ENCODE results near the gene CD7. TPM values are rescaled to one million over a fixed set of nuclear protein-coding genes. Genes with fewer than 3 reads are reported as not detected.
A peak's percentile ranks its signal among the peaks of the same experiment; 100 is the strongest.

The CD7 gene
- total RNA-seq, 1 donor from 2014 or later, result 0.46 TPM

DNA sequence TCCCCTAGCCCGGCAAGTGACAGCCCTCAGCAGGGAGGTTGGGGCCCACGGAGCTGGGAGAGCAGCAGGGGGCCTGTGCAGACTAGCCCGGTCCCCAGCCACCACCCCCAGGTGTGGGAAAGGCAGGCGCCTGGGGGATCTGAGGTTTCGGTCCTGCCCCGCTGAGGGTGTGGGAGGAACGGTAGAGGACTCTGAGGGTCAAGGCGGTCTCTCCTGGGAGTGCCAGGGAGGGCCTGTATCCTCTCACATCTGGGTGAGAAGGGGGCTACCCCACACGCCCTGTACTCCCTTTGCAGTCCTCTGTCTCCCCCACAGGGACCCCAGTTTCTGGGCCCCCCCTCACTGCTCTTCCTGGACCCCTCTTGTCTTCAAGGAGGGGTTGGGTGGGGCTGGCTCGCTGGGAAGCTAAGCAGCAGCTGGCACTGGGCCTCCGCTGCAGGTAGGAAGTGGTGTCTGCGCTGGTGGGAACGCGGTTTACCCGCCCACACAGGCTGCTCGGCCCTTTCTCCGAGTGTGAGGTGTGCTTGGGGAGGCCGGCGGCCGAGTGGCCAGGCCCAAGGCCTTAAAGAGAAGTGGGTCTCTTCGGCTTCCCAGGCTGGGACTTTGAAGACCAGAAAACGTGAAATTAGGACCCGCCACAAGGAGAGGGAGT is 15.4 kb downstream of the CD7 start:
- no peaks in the 10 kb centered on the region for H3K36me3 Mint-ChIP-seq (ENCODE audit: insufficient read depth)
- H3K4me1 Mint-ChIP-seq (ENCODE audit: low read depth), result peaks cover 11% of the 10 kb centered on the region
- DNase-seq (ENCODE audit: low spot score, unreplicated experiment), result no peak
- TF ChIP-seq, protein P1, sequence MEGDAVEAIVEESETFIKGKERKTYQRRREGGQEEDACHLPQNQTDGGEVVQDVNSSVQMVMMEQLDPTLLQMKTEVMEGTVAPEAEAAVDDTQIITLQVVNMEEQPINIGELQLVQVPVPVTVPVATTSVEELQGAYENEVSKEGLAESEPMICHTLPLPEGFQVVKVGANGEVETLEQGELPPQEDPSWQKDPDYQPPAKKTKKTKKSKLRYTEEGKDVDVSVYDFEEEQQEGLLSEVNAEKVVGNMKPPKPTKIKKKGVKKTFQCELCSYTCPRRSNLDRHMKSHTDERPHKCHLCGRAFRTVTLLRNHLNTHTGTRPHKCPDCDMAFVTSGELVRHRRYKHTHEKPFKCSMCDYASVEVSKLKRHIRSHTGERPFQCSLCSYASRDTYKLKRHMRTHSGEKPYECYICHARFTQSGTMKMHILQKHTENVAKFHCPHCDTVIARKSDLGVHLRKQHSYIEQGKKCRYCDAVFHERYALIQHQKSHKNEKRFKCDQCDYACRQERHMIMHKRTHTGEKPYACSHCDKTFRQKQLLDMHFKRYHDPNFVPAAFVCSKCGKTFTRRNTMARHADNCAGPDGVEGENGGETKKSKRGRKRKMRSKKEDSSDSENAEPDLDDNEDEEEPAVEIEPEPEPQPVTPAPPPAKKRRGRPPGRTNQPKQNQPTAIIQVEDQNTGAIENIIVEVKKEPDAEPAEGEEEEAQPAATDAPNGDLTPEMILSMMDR (IDR thresholded peaks at IDR 0.05; ENCODE audit: unreplicated experiment), result no peak
- H3K27me3 Mint-ChIP-seq, result peaks cover 5% of the 10 kb centered on the region
- H3K4me3 Mint-ChIP-seq (ENCODE audit: low read depth), result no peak overlapping the region
- H3K9me3 Mint-ChIP-seq (ENCODE audit: low read depth), result no peaks in the 10 kb centered on the region
- H3K27ac Mint-ChIP-seq, result no peak overlapping the region

DNA sequence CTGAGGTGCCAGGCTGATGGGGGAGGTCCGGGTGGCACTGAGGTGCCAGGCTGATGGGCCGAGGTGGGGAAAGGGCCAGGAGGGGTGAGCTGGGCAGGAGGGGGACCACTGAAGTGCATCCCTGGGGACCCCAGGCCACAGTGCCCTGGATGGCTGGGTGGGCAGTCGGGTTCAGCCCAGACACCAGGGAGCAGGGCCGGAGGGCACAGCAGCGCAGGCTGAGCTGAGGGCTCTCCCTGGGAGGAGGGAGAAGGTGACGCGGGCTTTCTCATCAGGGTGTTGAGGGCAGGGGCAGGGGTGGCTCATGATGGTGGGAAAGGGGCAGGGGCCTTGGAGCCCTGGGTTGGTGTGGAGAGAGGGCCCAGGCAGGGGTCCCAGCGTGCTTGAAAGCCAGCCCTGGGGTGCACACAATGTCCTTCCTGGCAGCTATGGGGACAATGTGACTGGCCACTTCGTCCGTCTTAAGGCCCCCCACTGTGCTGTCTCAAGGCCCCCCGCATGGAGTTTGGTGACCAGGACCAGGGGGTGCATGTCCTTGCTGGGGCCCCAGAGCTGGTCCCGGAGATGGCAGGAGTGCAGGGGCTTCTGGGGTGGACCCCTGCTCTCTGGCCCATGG is 16.0 kb downstream of the CD7 start:
- no peaks in the 10 kb centered on the region for H3K9me3 Mint-ChIP-seq (ENCODE audit: low read depth)
- TF ChIP-seq, protein P1 (IDR thresholded peaks at IDR 0.05; ENCODE audit: unreplicated experiment), result no peak
- peaks cover 5% of the 10 kb centered on the region for H3K27me3 Mint-ChIP-seq
- peaks cover 12% of the 10 kb centered on the region for H3K4me1 Mint-ChIP-seq (ENCODE audit: low read depth)
- no peak overlapping the region for H3K27ac Mint-ChIP-seq
- no peak for DNase-seq (ENCODE audit: low spot score, unreplicated experiment)
- no peaks in the 10 kb centered on the region for H3K36me3 Mint-ChIP-seq (ENCODE audit: insufficient read depth)
- H3K4me3 Mint-ChIP-seq (ENCODE audit: low read depth), result no peak overlapping the region

DNA sequence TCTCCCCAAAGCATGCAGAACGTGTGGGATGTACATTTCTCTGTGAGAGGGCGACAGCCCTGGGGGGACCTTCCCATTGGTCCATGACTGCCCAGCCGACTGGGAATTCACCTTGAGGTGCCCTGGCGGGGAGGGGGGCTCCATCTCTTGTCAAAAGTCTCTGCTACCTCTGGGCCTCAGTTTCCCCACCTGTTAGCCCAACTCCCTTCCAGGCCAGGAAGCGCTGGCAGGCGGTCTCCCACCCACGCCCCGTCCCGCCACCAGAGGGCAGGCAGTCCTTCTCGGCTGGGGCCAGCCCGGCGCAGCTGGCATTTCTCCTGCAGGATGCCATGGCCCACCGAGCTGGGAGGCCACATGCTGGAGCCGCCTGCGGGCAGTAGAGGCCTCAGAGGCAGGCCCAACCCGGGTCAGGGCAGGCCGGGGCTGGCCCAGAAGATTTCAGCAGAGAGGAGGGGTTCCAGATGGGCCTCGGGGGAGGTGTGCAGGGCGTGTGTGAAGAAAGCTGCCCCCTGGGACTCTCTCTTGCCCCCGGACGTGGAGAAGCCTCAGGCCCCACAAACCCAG is 16.6 kb downstream of the CD7 start:
- peak; percentile 45 for DNase-seq (ENCODE audit: low spot score, unreplicated experiment)
- H3K27ac Mint-ChIP-seq, result no peak overlapping the region
- TF ChIP-seq, protein P1 (IDR thresholded peaks at IDR 0.05; ENCODE audit: unreplicated experiment), result peak; percentile 64
- H3K4me1 Mint-ChIP-seq (ENCODE audit: low read depth), result peaks cover 13% of the 10 kb centered on the region
- H3K27me3 Mint-ChIP-seq, result peaks cover 5% of the 10 kb centered on the region
- no peaks in the 10 kb centered on the region for H3K9me3 Mint-ChIP-seq (ENCODE audit: low read depth)
- H3K4me3 Mint-ChIP-seq (ENCODE audit: low read depth), result no peak overlapping the region
- no peaks in the 10 kb centered on the region for H3K36me3 Mint-ChIP-seq (ENCODE audit: insufficient read depth)

DNA sequence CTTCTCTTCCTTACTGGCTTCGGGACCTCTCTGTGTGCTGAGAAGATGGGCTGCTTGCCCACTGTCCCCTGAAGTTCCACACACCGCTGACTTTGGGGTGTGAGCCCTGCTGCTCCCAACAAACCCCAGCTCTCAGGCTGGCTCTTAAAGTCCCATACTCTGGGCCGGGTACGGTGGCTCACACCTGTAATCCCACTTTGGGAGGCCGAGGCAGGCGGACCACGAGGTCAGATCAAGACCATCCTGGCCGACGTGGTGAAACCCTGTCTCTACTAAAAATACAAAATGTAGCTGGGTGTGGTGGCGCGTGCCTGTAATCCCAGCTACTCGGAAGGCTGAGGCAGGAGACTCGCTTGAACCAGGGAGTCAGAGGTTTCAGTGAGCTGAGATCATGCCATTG is 17.2 kb downstream of the CD7 start:
- H3K4me1 Mint-ChIP-seq (ENCODE audit: low read depth), result peaks cover 17% of the 10 kb centered on the region
- H3K36me3 Mint-ChIP-seq (ENCODE audit: insufficient read depth), result no peaks in the 10 kb centered on the region
- DNase-seq (ENCODE audit: low spot score, unreplicated experiment), result no peak
- no peak overlapping the region for H3K4me3 Mint-ChIP-seq (ENCODE audit: low read depth)
- H3K27ac Mint-ChIP-seq, result no peak overlapping the region
- no peaks in the 10 kb centered on the region for H3K9me3 Mint-ChIP-seq (ENCODE audit: low read depth)
- TF ChIP-seq, protein P1 (IDR thresholded peaks at IDR 0.05; ENCODE audit: unreplicated experiment), result no peak
- peaks cover 5% of the 10 kb centered on the region for H3K27me3 Mint-ChIP-seq

DNA sequence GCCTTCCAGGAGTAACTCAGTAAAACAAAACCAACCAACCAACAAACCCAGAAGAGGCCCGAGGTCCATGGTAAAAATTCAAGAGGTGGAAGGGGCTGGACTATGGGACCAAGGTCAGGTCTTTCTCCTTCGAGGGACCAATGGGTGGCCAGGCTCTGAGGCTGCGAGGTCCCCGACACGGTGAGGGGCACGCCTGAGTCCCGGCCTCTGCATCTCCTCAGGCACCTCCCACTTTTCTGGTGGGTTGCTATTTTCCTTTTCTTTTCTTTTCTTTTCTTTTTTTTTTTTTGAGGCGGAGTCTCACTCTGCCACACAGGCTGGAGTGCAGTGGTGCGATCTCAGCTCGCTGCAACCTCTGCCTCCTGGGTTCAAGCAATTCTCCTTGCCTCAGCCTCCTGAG is 18.0 kb downstream of the CD7 start:
- no peak for DNase-seq (ENCODE audit: low spot score, unreplicated experiment)
- H3K9me3 Mint-ChIP-seq (ENCODE audit: low read depth), result no peaks in the 10 kb centered on the region
- no peaks in the 10 kb centered on the region for H3K36me3 Mint-ChIP-seq (ENCODE audit: insufficient read depth)
- no peak overlapping the region for H3K4me3 Mint-ChIP-seq (ENCODE audit: low read depth)
- H3K27ac Mint-ChIP-seq, result no peak overlapping the region
- H3K27me3 Mint-ChIP-seq, result peaks cover 5% of the 10 kb centered on the region
- H3K4me1 Mint-ChIP-seq (ENCODE audit: low read depth), result peaks cover 21% of the 10 kb centered on the region
- TF ChIP-seq, protein P1 (IDR thresholded peaks at IDR 0.05; ENCODE audit: unreplicated experiment), result no peak

Measured in progenitor cell of endocrine pancreas (in vitro differentiated cells).